K562 (cell line): ENCODE measurements around the gene CPED1. TPM values are rescaled to one million over a fixed set of nuclear protein-coding genes. Genes with fewer than 3 reads are reported as not detected.

Experiments used
- CBX8 ChIP-seq: fragments of 200-600 bp; sonication (generic); IDR thresholded peaks from 2 replicates; pipeline ENCODE4 v1.6.1; 2012; ENCODE audit warnings: borderline replicate concordance, mixed run types, low read depth, mild to moderate bottlenecking, moderate library complexity, mixed read lengths, low read length, control low read depth, inconsistent platforms; ENCODE audit not compliant: poor library complexity, severe bottlenecking; ENCODE audit errors: extremely low read depth
- KAT7 ChIP-seq: sonication (generic); formaldehyde crosslinking; IDR thresholded peaks from 2 replicates; pipeline ENCODE4 v1.8.0; 2022; ENCODE audit warnings: missing genetic modification reagents, mild to moderate bottlenecking, borderline replicate concordance
- L3MBTL2 ChIP-seq: fragments of 450-650 bp; IDR thresholded peaks from 2 replicates; pipeline ENCODE4 v1.6.1; 2016; ENCODE audit warnings: mild to moderate bottlenecking, moderate library complexity
- WHSC1 ChIP-seq: IDR thresholded peaks from one replicate; pipeline ENCODE4 v1.6.1; 2012; ENCODE audit warnings: low read length, control low read depth, inconsistent platforms
- ZFP36 ChIP-seq: fragments of 150-350 bp; IDR thresholded peaks from 2 replicates; pipeline ENCODE4 v1.6.1; 2018; ENCODE audit warnings: low read length, low read depth; ENCODE audit not compliant: partially characterized antibody
- ZNF143 ChIP-seq: sonication (generic); formaldehyde crosslinking; IDR thresholded peaks from 2 replicates; pipeline ENCODE4 v1.9.0; 2022; ENCODE audit warnings: mild to moderate bottlenecking, missing genetic modification reagents
- ZNF584 ChIP-seq: fragments of 200-800 bp; sonication (Bioruptor generic); IDR thresholded peaks from 2 replicates; pipeline ENCODE4 v1.6.1; 2016; ENCODE audit warnings: low read depth, mild to moderate bottlenecking, missing genetic modification characterization, missing compliant biosample characterization
- ZZZ3 ChIP-seq: fragments of 450-650 bp; IDR thresholded peaks from 2 replicates; pipeline ENCODE4 v1.6.1; 2016; ENCODE audit warnings: antibody characterized with exemption, mild to moderate bottlenecking, moderate library complexity
- polyA plus RNA-seq, 8 experiments: library from polyadenylated mRNA; depleted of rRNA in 4 of 8; stranded (reverse) in 5 of 8; unstranded in 3 of 8; fragments of >200 nt; fragmentation: Nextera tagmentation in 2 of 8; fragmentation: Illumina TruSeq in 1 of 8; extraction: Ambion mirVana in 2 of 8; extraction: Trizol in 1 of 8; gene quantifications; 2 replicates each; pipeline versions ENCODE4 v1.2.1 to v1.2.3, GENCODE V29; 2011 to 2014; ENCODE audit warnings: inconsistent platforms in 1 of 8, missing spikeins in 1 of 8
- total RNA-seq, 7 experiments: library from RNA; depleted of rRNA in 6 of 7; stranded (reverse); fragments of >200 nt in 6 of 7; fragmentation: Illumina TruSeq in 2 of 7; extraction: Trizol in 2 of 7; gene quantifications; 2 replicates each; pipeline versions ENCODE4 v1.2.1 to v1.2.3, GENCODE V29; 2011 to 2021; ENCODE audit warnings: low replicate concordance in 1 of 7
- TF ChIP-seq, protein P1 (sequence below): fragments of 250-450 bp; sonication (Bioruptor Pico); IDR thresholded peaks from 2 replicates; pipeline ENCODE4 v1.5.0; 2020; ENCODE audit warnings: mild to moderate bottlenecking
- TF ChIP-seq, protein P2 (sequence below): IDR thresholded peaks from 2 replicates; pipeline ENCODE4 v1.6.1; 2014; ENCODE audit warnings: antibody characterized with exemption
- TF ChIP-seq, protein P3 (sequence below), 2 experiments: fragments of 450-650 bp; IDR thresholded peaks; 2 replicates each; pipeline ENCODE4 v1.6.1; 2016; ENCODE audit warnings: mild to moderate bottlenecking in 2 of 2, borderline replicate concordance in 1 of 2, low read depth in 1 of 2, moderate library complexity in 1 of 2
- TF ChIP-seq, protein P4 (sequence below): sonication (generic); formaldehyde crosslinking; IDR thresholded peaks from 2 replicates; pipeline ENCODE4 v1.8.1; 2023; ENCODE audit warnings: mild to moderate bottlenecking, missing genetic modification reagents

CPED1 gene
- total and polyA plus RNA-seq, 9 of the 15 experiments (the other 6 are each of a cell fraction or from before 2014, with no cell fraction given): 195 to 393 (median 290) TPM

DNA sequence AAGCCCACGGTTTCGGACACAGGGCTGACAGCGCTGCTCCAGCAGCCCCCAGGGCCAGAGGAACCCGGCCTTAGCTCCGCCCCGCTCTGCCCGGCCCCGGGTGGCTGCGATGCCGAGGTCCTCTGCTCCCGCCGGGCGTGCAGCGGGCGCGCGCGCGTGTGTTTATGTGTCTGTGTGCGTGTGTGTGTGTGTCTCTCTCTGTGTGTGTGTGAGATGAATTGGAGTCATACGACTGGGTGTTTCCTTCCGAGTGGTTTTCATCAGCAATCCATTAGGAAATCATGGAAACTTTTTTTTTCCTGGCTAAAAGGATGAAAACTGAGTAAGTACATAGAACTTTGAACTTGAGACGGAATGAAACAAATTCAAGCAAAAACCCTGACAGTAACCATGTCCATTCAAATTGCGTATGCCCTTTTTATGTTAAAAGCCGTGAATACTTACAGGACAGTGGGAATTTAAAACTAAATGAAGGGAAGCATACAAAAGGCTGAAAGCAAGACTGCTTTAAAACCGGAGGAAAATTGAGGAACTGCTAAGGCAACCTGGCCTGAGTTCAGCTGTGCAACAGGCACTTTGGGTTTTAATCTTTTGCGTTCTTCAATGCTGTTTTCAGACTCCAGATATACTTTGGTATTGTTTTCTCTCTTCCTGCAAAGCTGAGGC is at the start of gene CPED1 (continued):
- TF ChIP-seq, protein P1, sequence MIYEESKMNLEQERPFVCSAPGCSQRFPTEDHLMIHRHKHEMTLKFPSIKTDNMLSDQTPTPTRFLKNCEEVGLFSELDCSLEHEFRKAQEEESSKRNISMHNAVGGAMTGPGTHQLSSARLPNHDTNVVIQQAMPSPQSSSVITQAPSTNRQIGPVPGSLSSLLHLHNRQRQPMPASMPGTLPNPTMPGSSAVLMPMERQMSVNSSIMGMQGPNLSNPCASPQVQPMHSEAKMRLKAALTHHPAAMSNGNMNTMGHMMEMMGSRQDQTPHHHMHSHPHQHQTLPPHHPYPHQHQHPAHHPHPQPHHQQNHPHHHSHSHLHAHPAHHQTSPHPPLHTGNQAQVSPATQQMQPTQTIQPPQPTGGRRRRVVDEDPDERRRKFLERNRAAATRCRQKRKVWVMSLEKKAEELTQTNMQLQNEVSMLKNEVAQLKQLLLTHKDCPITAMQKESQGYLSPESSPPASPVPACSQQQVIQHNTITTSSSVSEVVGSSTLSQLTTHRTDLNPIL (CRISPR knock-in tag): peak; percentile 19; the same call in 1 of the 2 replicates
- TF ChIP-seq L3MBTL2 (peak; percentile 28; the same call in 1 of the 2 replicates), WHSC1 (no peak), KAT7 (0 out of 2 replicates have a peak, but pooled peaks have one; percentile 33), ZNF584 (CRISPR knock-in tag) (0 out of 2 replicates have a peak, but pooled peaks have one; percentile 47), ZFP36 (no peak), CBX8 (no peak), ZZZ3 (no peak), ZNF143 (CRISPR knock-in tag) (no peak)
- TF ChIP-seq, protein P2, sequence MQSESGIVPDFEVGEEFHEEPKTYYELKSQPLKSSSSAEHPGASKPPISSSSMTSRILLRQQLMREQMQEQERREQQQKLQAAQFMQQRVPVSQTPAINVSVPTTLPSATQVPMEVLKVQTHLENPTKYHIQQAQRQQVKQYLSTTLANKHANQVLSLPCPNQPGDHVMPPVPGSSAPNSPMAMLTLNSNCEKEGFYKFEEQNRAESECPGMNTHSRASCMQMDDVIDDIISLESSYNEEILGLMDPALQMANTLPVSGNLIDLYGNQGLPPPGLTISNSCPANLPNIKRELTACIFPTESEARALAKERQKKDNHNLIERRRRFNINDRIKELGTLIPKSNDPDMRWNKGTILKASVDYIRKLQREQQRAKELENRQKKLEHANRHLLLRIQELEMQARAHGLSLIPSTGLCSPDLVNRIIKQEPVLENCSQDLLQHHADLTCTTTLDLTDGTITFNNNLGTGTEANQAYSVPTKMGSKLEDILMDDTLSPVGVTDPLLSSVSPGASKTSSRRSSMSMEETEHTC: no peak
- TF ChIP-seq, protein P3, sequence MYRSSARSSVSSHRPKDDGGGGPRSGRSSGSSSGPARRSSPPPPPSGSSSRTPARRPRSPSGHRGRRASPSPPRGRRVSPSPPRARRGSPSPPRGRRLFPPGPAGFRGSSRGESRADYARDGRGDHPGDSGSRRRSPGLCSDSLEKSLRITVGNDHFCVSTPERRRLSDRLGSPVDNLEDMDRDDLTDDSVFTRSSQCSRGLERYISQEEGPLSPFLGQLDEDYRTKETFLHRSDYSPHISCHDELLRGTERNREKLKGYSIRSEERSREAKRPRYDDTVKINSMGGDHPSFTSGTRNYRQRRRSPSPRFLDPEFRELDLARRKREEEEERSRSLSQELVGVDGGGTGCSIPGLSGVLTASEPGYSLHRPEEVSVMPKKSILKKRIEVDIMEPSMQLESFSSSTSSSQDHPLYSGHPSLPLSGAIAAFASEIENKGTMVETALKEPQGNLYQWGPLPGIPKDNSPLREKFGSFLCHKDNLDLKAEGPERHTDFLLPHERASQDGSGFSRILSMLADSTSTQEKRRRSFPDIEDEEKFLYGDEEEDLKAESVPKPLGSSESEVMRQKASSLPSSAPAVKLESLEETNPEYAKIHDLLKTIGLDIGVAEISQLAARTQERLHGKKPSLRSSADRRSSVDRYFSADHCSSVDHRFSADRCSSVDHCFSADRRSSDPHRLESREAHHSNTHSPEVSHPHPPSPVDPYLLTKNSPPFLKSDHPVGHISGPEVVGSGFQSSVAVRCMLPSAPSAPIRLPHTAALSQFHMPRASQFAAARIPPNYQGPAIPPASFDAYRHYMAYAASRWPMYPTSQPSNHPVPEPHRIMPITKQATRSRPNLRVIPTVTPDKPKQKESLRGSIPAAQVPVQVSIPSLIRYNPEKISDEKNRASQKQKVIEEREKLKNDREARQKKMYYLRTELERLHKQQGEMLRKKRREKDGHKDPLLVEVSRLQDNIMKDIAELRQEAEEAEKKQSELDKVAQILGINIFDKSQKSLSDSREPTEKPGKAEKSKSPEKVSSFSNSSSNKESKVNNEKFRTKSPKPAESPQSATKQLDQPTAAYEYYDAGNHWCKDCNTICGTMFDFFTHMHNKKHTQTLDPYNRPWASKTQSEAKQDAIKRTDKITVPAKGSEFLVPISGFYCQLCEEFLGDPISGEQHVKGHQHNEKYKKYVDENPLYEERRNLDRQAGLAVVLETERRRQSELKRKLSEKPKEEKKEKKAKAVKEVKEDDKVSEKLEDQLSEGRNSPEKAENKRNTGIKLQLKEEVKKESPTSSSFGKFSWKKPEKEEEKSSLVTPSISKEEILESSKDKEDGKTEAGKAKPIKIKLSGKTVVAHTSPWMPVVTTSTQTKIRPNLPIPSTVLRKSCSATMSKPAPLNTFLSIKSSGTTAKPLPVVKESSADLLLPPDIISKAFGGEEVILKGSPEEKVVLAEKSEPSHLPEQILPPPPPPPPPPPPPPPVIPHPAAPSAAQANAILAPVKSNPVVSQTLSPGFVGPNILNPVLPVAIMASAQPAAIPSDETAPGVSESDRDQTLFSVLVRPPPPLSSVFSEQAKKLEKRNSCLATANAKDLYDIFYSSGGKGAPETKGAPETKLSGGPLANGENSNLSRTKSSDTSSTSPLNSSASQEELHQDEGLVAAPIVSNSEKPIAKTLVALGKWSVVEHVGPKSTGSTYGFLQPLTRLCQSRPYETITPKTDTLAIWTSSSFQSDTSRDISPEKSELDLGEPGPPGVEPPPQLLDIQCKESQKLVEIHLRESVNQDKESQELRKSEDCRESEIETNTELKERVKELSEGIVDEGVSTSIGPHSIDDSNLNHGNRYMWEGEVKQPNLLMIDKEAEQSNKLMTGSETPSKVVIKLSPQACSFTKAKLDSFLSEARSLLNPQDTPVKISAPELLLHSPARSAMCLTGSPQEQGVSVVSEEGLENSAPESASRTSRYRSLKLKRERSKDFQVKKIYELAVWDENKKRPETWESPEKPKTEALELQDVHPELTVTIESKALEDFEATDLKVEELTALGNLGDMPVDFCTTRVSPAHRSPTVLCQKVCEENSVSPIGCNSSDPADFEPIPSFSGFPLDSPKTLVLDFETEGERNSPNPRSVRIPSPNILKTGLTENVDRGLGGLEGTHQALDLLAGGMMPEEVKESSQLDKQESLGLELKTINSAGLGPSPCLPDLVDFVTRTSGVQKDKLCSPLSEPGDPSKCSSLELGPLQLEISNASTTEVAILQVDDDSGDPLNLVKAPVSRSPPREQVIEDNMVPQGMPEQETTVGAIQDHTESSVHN (IDR thresholded peaks at IDR 0.05; ENCODE audit: borderline replicate concordance in 1 of 2, low read depth in 1 of 2): peak in 1 of 2 experiments; percentile 16; a peak in 1 of 4 replicates
- TF ChIP-seq, protein P4, sequence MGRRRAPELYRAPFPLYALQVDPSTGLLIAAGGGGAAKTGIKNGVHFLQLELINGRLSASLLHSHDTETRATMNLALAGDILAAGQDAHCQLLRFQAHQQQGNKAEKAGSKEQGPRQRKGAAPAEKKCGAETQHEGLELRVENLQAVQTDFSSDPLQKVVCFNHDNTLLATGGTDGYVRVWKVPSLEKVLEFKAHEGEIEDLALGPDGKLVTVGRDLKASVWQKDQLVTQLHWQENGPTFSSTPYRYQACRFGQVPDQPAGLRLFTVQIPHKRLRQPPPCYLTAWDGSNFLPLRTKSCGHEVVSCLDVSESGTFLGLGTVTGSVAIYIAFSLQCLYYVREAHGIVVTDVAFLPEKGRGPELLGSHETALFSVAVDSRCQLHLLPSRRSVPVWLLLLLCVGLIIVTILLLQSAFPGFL (CRISPR knock-in tag): no peak
